CD4-positive, alpha-beta T cell treated with Interleukin-6 at 100 ng/mL for 8 hours (primary cell): ENCODE measurements around the gene TMCO6.
"Not testable (repeated sequence)": the region's sequence is repeated elsewhere in the genome, so short reads cannot be mapped to it uniquely, and the experiment has no call there.

Experiments
- DNase-seq: peaks from one replicate; pipeline ENCODE4 v3.0.0-alpha.2; 2020; ENCODE audit warnings: mixed read lengths, low spot score

TMCO6 gene

GRCh38 chr5:140639148-140639981 is at the start of gene TMCO6:
Gene TMCO6, plus strand, starts transcription at chr5:140639451. Its CDS starts 77 bp downstream, at chr5:140639528.
- DNase-seq = peak; percentile 96

- DNase-seq = no peak
Measured at GRCh38 chr5:140590861-140591260, 48.4 kb upstream of the TMCO6 start.

- DNase-seq = no peak
Measured at GRCh38 chr5:140591747-140592372, 47.4 kb upstream of the TMCO6 start.

GRCh38 chr5:140593070-140593469 is 46.2 kb upstream of the TMCO6 start:
- DNase-seq = not testable (repeated sequence)

- DNase-seq = no peak
Measured at GRCh38 chr5:140594169-140594568, 45.1 kb upstream of the TMCO6 start.

- DNase-seq = no peak
Measured at GRCh38 chr5:140595538-140596300, 43.5 kb upstream of the TMCO6 start.

- no peak for DNase-seq
Measured at GRCh38 chr5:140596321-140596741, 42.9 kb upstream of the TMCO6 start.

- DNase-seq = no peak
Measured at GRCh38 chr5:140598836-140599235, 40.4 kb upstream of the TMCO6 start.

GRCh38 chr5:140600096-140600495 is 39.2 kb upstream of the TMCO6 start:
- no peak for DNase-seq

- no peak for DNase-seq
Measured at GRCh38 chr5:140602147-140602546, 37.1 kb upstream of the TMCO6 start.

GRCh38 chr5:140603446-140603698 is 35.9 kb upstream of the TMCO6 start:
- not testable (repeated sequence) for DNase-seq

GRCh38 chr5:140603734-140604133 is 35.5 kb upstream of the TMCO6 start:
- no peak for DNase-seq

- DNase-seq = no peak
Measured at GRCh38 chr5:140605879-140606278, 33.4 kb upstream of the TMCO6 start.

GRCh38 chr5:140607031-140607430 is 32.2 kb upstream of the TMCO6 start:
- no peak for DNase-seq

- no peak for DNase-seq
Measured at GRCh38 chr5:140608722-140609121, 30.5 kb upstream of the TMCO6 start.

GRCh38 chr5:140609126-140609525 is 30.1 kb upstream of the TMCO6 start:
- DNase-seq = no peak

GRCh38 chr5:140611020-140611521 is 28.2 kb upstream of the TMCO6 start:
- no peak for DNase-seq

GRCh38 chr5:140622301-140622700 is 16.9 kb upstream of the TMCO6 start:
- no peak for DNase-seq

GRCh38 chr5:140623061-140623460 is 16.2 kb upstream of the TMCO6 start:
- DNase-seq = not testable (repeated sequence)

- not testable (repeated sequence) for DNase-seq
Measured at GRCh38 chr5:140624886-140625285, 14.4 kb upstream of the TMCO6 start.

- DNase-seq = no peak
Measured at GRCh38 chr5:140627972-140628371, 11.3 kb upstream of the TMCO6 start.

- no peak for DNase-seq
Measured at GRCh38 chr5:140628711-140629110, 10.5 kb upstream of the TMCO6 start.
